Measurements from ENCODE around the gene SRR. TPM values are rescaled to one million over a fixed set of nuclear protein-coding genes. Genes with fewer than 3 reads are reported as not detected.

The SRR gene
- total RNA-seq, 2 experiments from 2014 or later = 20.0 to 22.2 TPM

GRCh38 chr17:2323629-2324314, 20.0 kb downstream of the SRR start:
- intact Hi-C loops (cut with micrococcal nuclease) = no loop called here
- ChIA-PET CTCF (interaction anchor here (0.7 to 0.9 kb wide), 2 partner anchors 14 to 267 kb away, joined by 3 read pairs; no protein-coding TSS in a partner anchor), POLR2A (interaction anchor here (1.3 kb wide), 1 partner anchor 9 kb away, joined by 4 read pairs; no protein-coding TSS in a partner anchor)
- H3K4me1 Mint-ChIP-seq (ENCODE audit: low read depth) = no peaks in the 10 kb centered on the region
- no peaks in the 10 kb centered on the region for H3K27me3 Mint-ChIP-seq
- H3K4me3 Mint-ChIP-seq = no peak overlapping the region
- DNase-seq = no peak
- H3K36me3 Mint-ChIP-seq = peaks cover 42% of the 10 kb centered on the region
- no peaks in the 10 kb centered on the region for H3K9me3 Mint-ChIP-seq
- no peak overlapping the region for H3K27ac Mint-ChIP-seq

GRCh38 chr17:2331303-2331702, 27.6 kb downstream of the SRR start:
- peaks cover 32% of the 10 kb centered on the region for H3K36me3 Mint-ChIP-seq
- H3K4me3 Mint-ChIP-seq = no peak overlapping the region
- ChIA-PET POLR2A (no interaction called here), CTCF (interaction anchor here (1.1 kb wide), 1 partner anchor 277 kb away, joined by 3 read pairs; the partner anchor contains the start of gene HIC1)
- DNase-seq = no peak
- H3K9me3 Mint-ChIP-seq = no peaks in the 10 kb centered on the region
- peaks cover 15% of the 10 kb centered on the region for H3K4me1 Mint-ChIP-seq (ENCODE audit: low read depth)
- intact Hi-C loops (cut with micrococcal nuclease) = no loop called here
- H3K27me3 Mint-ChIP-seq = no peaks in the 10 kb centered on the region
- no peak overlapping the region for H3K27ac Mint-ChIP-seq

DNA sequence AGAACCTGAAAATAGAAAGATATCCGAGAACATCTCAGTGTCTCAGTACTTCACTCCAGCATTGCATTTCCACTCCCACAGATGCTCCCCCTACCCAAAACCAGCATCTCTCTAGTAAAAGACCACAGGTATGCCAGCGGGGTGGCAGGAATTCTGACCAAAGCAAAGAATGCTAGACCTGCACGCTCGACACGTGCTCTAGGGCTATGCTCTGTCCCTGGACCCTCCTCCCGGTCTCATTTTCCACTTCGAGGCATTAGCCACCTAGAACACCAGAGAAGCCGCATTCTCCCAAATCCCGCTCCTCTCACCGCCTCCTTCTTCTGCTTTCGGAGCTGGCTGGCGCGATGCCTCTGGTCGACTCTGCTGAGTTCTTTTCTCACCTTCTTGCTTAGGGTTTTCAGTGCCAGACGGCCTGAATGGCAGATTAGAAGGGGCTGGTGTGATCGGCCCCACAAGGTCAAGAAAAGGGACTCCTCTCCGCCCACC, 32.0 kb downstream of the SRR start:
- H3K4me1 Mint-ChIP-seq (ENCODE audit: low read depth) = peaks cover 14% of the 10 kb centered on the region
- ChIA-PET CTCF (interaction anchor here (1.3 to 2.8 kb wide), 7 partner anchors 17 to 281 kb away, joined by 3 to 17 read pairs (median 9); partner anchors contain the start of gene HIC1), POLR2A (interaction anchor here (0.6 to 3.1 kb wide), 17 partner anchors 9 to 280 kb away, joined by 3 to 24 read pairs (median 3); partner anchors contain the start of genes SMG6 and SRR)
- H3K4me3 Mint-ChIP-seq = peak overlapping the region; percentile 100
- H3K27me3 Mint-ChIP-seq = no peaks in the 10 kb centered on the region
- intact Hi-C loops (cut with micrococcal nuclease) = loop anchor here (2.0 to 5.0 kb wide), 4 partner anchors 31 to 283 kb away; partner anchors contain the start of gene MNT
- no peaks in the 10 kb centered on the region for H3K9me3 Mint-ChIP-seq
- DNase-seq = no peak
- H3K27ac Mint-ChIP-seq = peak overlapping the region; percentile 90
- peaks cover 12% of the 10 kb centered on the region for H3K36me3 Mint-ChIP-seq

- H3K4me1 Mint-ChIP-seq (ENCODE audit: low read depth) = peaks cover 14% of the 10 kb centered on the region
- ChIA-PET POLR2A (interaction anchor here (0.6 to 3.1 kb wide), 20 partner anchors 9 to 1807 kb away, joined by 3 to 24 read pairs (median 3); partner anchors contain the start of genes CYB5D2, SMG6, SRR and ZZEF1), CTCF (interaction anchor here (0.7 to 2.8 kb wide), 10 partner anchors 16 to 283 kb away, joined by 3 to 17 read pairs (median 6); partner anchors contain the start of gene HIC1)
- H3K27me3 Mint-ChIP-seq = no peaks in the 10 kb centered on the region
- intact Hi-C loops (cut with micrococcal nuclease) = loop anchor here (2.0 to 5.0 kb wide), 4 partner anchors 32 to 284 kb away; partner anchors contain the start of gene MNT
- peak within 1 kb of the TSS; percentile 100 for H3K4me3 Mint-ChIP-seq
- H3K9me3 Mint-ChIP-seq = no peaks in the 10 kb centered on the region
- H3K27ac Mint-ChIP-seq = peak within 1 kb of the TSS; percentile 90
- peak; percentile 94 for DNase-seq
- H3K36me3 Mint-ChIP-seq = peaks cover 11% of the 10 kb centered on the region
Measured at GRCh38 chr17:2336215-2336851, 32.6 kb downstream of the SRR start, which contains the start of gene TSR1. TSR1 (minus strand) TSS chr17:2336457; CDS start chr17:2336427, 30 bp downstream.

- H3K4me1 Mint-ChIP-seq (ENCODE audit: low read depth) = peaks cover 14% of the 10 kb centered on the region
- H3K36me3 Mint-ChIP-seq = peaks cover 11% of the 10 kb centered on the region
- ChIA-PET CTCF (interaction anchor here (0.7 to 2.8 kb wide), 10 partner anchors 16 to 284 kb away, joined by 3 to 17 read pairs (median 6); partner anchors contain the start of gene HIC1), POLR2A (interaction anchor here (0.7 to 3.1 kb wide), 13 partner anchors 10 to 1806 kb away, joined by 3 to 24 read pairs (median 3); partner anchors contain the start of genes CYB5D2, SMG6, SRR and ZZEF1)
- H3K27ac Mint-ChIP-seq = peak within 1 kb of the TSS; percentile 90
- H3K27me3 Mint-ChIP-seq = no peaks in the 10 kb centered on the region
- H3K9me3 Mint-ChIP-seq = no peaks in the 10 kb centered on the region
- DNase-seq = peak; percentile 70
- intact Hi-C loops (cut with micrococcal nuclease) = loop anchor here (2.0 to 5.0 kb wide), 4 partner anchors 32 to 285 kb away; partner anchors contain the start of gene MNT
- peak within 1 kb of the TSS; percentile 100 for H3K4me3 Mint-ChIP-seq
Measured at GRCh38 chr17:2336852-2337543, 33.2 kb downstream of the SRR start, which contains the start of gene SGSM2. SGSM2 (plus strand) TSS chr17:2337501; CDS start chr17:2337689, 188 bp downstream.

GRCh38 chr17:2337544-2338314, 34.0 kb downstream of the SRR start:
- ChIA-PET CTCF (interaction anchor here (0.8 to 2.6 kb wide), 10 partner anchors 14 to 689 kb away, joined by 3 to 8 read pairs (median 3); no protein-coding TSS in a partner anchor), POLR2A (interaction anchor here (0.9 to 3.1 kb wide), 4 partner anchors 10 to 62 kb away, joined by 3 to 24 read pairs (median 8); partner anchors contain the start of genes SMG6 and SRR)
- intact Hi-C loops (cut with micrococcal nuclease) = loop anchor here (2.0 to 5.0 kb wide), 4 partner anchors 33 to 285 kb away; partner anchors contain the start of gene MNT
- peak overlapping the region; percentile 100 for H3K4me3 Mint-ChIP-seq
- peaks cover 14% of the 10 kb centered on the region for H3K4me1 Mint-ChIP-seq (ENCODE audit: low read depth)
- H3K27ac Mint-ChIP-seq = no peak overlapping the region
- peak; percentile 69 for DNase-seq
- peaks cover 11% of the 10 kb centered on the region for H3K36me3 Mint-ChIP-seq
- H3K27me3 Mint-ChIP-seq = no peaks in the 10 kb centered on the region
- no peaks in the 10 kb centered on the region for H3K9me3 Mint-ChIP-seq

- intact Hi-C loops (cut with micrococcal nuclease) = loop anchor here (5.0 kb wide), 2 partner anchors 54 to 286 kb away; no protein-coding TSS in a partner anchor
- H3K27me3 Mint-ChIP-seq = no peaks in the 10 kb centered on the region
- no peak for DNase-seq
- POLR2A ChIA-PET = no interaction called here
- H3K36me3 Mint-ChIP-seq = peaks cover 11% of the 10 kb centered on the region
- CTCF ChIA-PET = interaction anchor here (0.8 to 2.6 kb wide), 9 partner anchors 14 to 689 kb away, joined by 3 to 8 read pairs (median 3); no protein-coding TSS in a partner anchor
- peak overlapping the region; percentile 72 for H3K4me3 Mint-ChIP-seq
- peaks cover 18% of the 10 kb centered on the region for H3K4me1 Mint-ChIP-seq (ENCODE audit: low read depth)
- no peak overlapping the region for H3K27ac Mint-ChIP-seq
- no peaks in the 10 kb centered on the region for H3K9me3 Mint-ChIP-seq
Measured at GRCh38 chr17:2338315-2338657, 34.5 kb downstream of the SRR start.

GRCh38 chr17:2343421-2343820, 39.7 kb downstream of the SRR start:
- POLR2A ChIA-PET = no interaction called here
- peaks cover 10% of the 10 kb centered on the region for H3K4me1 Mint-ChIP-seq (ENCODE audit: low read depth)
- peak; percentile 77 for DNase-seq
- H3K27ac Mint-ChIP-seq = peak overlapping the region; percentile 11
- no peaks in the 10 kb centered on the region for H3K36me3 Mint-ChIP-seq
- no peaks in the 10 kb centered on the region for H3K27me3 Mint-ChIP-seq
- H3K4me3 Mint-ChIP-seq = no peak overlapping the region
- H3K9me3 Mint-ChIP-seq = no peaks in the 10 kb centered on the region
- CTCF ChIA-PET = no interaction called here
- intact Hi-C loops (cut with micrococcal nuclease) = no loop called here

GRCh38 chr17:2344528-2344927, 40.8 kb downstream of the SRR start:
- H3K4me3 Mint-ChIP-seq = no peak overlapping the region
- DNase-seq = no peak
- ChIA-PET CTCF (no interaction called here), POLR2A (no interaction called here)
- intact Hi-C loops (cut with micrococcal nuclease) = no loop called here
- peaks cover 8% of the 10 kb centered on the region for H3K4me1 Mint-ChIP-seq (ENCODE audit: low read depth)
- H3K9me3 Mint-ChIP-seq = no peaks in the 10 kb centered on the region
- no peaks in the 10 kb centered on the region for H3K27me3 Mint-ChIP-seq
- no peaks in the 10 kb centered on the region for H3K36me3 Mint-ChIP-seq
- H3K27ac Mint-ChIP-seq = no peak overlapping the region

- ChIA-PET CTCF (interaction anchor here (1.5 kb wide), 1 partner anchor 36 kb away, joined by 6 read pairs; no protein-coding TSS in a partner anchor), POLR2A (interaction anchor here (0.5 kb wide), 1 partner anchor 42 kb away, joined by 3 read pairs; no protein-coding TSS in a partner anchor)
- Mint-ChIP-seq H3K27me3 (no peaks in the 10 kb centered on the region), H3K36me3 (no peaks in the 10 kb centered on the region), H3K9me3 (no peaks in the 10 kb centered on the region), H3K4me3 (no peak overlapping the region), H3K27ac (no peak overlapping the region), H3K4me1 (ENCODE audit: low read depth) (peaks cover 8% of the 10 kb centered on the region)
- no peak for DNase-seq
- intact Hi-C loops (cut with micrococcal nuclease) = no loop called here
Measured at GRCh38 chr17:2346475-2346874, 42.7 kb downstream of the SRR start.
